GM23248 (cell line): ENCODE measurements around the gene IGFBP6.

Experiments used
- EZH2 ChIP-seq: fragments of 200-600 bp; sonication (generic); IDR thresholded peaks from 2 replicates; pipeline ENCODE4 v1.6.1; 2018; ENCODE audit warnings: antibody characterized with exemption, mild to moderate bottlenecking; ENCODE audit not compliant: insufficient read depth, poor library complexity, severe bottlenecking
- EZH2phosphoT487 ChIP-seq: fragments of 200-600 bp; sonication (generic); IDR thresholded peaks from 2 replicates; pipeline ENCODE4 v1.6.1; 2018; ENCODE audit warnings: antibody characterized with exemption, moderate library complexity, mild to moderate bottlenecking, low read depth; ENCODE audit not compliant: insufficient read depth

DNA sequence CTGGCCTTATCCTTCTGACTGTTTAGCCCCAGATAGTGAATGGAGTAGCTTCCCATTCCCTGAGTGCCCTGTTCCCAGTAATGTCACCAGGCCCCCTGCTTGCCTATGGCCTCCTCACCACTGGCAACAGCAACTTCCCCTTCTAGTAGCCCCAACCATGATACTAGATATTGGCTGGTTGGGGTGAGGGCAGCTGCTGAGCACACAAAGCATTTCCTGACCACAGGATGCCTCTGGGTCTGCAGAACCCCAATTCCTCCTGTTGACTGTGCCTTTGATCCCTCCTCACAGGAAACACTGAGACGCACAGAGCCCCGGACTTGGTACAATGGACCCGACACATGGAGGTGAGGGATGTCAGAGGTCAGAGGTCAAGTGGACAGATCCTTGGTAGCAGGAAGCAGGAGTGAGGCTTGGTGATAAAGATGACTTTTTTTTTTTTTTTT, 6.4 kb downstream of the IGFBP6 start:
- TF ChIP-seq EZH2phosphoT487: no peak
- no peak for TF ChIP-seq EZH2
